BJ (cell line): ENCODE data around the gene ZNF804B. TPM values are rescaled to one million over a fixed set of nuclear protein-coding genes. Genes with fewer than 3 reads are reported as not detected.

Source experiments
- CTCF ChIA-PET: fragments of 350-600 bp; formaldehyde crosslinking; extraction: SDS; loops from one replicate; lab custom pipeline; 2021; ENCODE audit warnings: antibody characterized with exemption, inconsistent platforms; lab: Yijun Ruan, JAX
- POLR2A ChIA-PET: fragments of 300-600 bp; sonication (Branson Sonifier 250); formaldehyde crosslinking; extraction: SDS; loops from one replicate; lab custom pipeline; 2021; ENCODE audit warnings: antibody characterized with exemption; lab: Charles Lee
- DNase-seq: peaks from one replicate; pipeline ENCODE4 v3.0.0-alpha.2; 2011; ENCODE audit warnings: low read depth
- H3K27me3 ChIP-seq: 2 replicates; pipeline ENCODE4 v1.6.0; 2011; ENCODE audit warnings: low read length; ENCODE audit not compliant: control insufficient read depth, insufficient read depth
- H3K36me3 ChIP-seq: 2 replicates; pipeline ENCODE4 v1.5.1; 2011; ENCODE audit warnings: low read length; ENCODE audit not compliant: control insufficient read depth, insufficient read depth
- H3K4me3 ChIP-seq: 2 replicates; pipeline ENCODE4 v1.5.1; 2011; ENCODE audit warnings: low read depth, mild to moderate bottlenecking, control low read depth, low read length
- CTCF ChIP-seq: IDR thresholded peaks from 2 replicates; pipeline ENCODE4 v1.5.1; 2011; ENCODE audit warnings: low read depth, mild to moderate bottlenecking, control low read depth, inconsistent platforms, low read length, moderate library complexity; ENCODE audit not compliant: insufficient read depth
- polyA plus RNA-seq: library from polyadenylated mRNA; depleted of rRNA; stranded (reverse); fragments of >200 nt; gene quantifications from 2 replicates; pipeline ENCODE4 v1.2.3, GENCODE V29; 2011

ZNF804B gene
- polyA plus RNA-seq, 1 experiment, result not detected

- no peaks in the 10 kb centered on the region for H3K36me3 ChIP-seq
- no peak for TF ChIP-seq CTCF
- no peak overlapping the region for H3K4me3 ChIP-seq
- no peak for DNase-seq
- no peaks in the 10 kb centered on the region for H3K27me3 ChIP-seq
- ChIA-PET CTCF (no interaction called here), POLR2A (no interaction called here)
Measured at GRCh38 chr7:88969167-88969566, 209.7 kb downstream of the ZNF804B start.

- DNase-seq, result no peak
- Histone ChIP-seq H3K27me3 (no peaks in the 10 kb centered on the region), H3K36me3 (no peaks in the 10 kb centered on the region), H3K4me3 (no peak overlapping the region)
- ChIA-PET POLR2A (no interaction called here), CTCF (no interaction called here)
- TF ChIP-seq CTCF, result no peak
Measured at GRCh38 chr7:88985295-88985694, 225.8 kb downstream of the ZNF804B start.

- H3K4me3 ChIP-seq, result no peak overlapping the region
- no peaks in the 10 kb centered on the region for H3K36me3 ChIP-seq
- no peak for TF ChIP-seq CTCF
- ChIA-PET CTCF (no interaction called here), POLR2A (no interaction called here)
- no peak for DNase-seq
- H3K27me3 ChIP-seq, result no peaks in the 10 kb centered on the region
Measured at GRCh38 chr7:89001306-89001705, 241.8 kb downstream of the ZNF804B start.

DNA sequence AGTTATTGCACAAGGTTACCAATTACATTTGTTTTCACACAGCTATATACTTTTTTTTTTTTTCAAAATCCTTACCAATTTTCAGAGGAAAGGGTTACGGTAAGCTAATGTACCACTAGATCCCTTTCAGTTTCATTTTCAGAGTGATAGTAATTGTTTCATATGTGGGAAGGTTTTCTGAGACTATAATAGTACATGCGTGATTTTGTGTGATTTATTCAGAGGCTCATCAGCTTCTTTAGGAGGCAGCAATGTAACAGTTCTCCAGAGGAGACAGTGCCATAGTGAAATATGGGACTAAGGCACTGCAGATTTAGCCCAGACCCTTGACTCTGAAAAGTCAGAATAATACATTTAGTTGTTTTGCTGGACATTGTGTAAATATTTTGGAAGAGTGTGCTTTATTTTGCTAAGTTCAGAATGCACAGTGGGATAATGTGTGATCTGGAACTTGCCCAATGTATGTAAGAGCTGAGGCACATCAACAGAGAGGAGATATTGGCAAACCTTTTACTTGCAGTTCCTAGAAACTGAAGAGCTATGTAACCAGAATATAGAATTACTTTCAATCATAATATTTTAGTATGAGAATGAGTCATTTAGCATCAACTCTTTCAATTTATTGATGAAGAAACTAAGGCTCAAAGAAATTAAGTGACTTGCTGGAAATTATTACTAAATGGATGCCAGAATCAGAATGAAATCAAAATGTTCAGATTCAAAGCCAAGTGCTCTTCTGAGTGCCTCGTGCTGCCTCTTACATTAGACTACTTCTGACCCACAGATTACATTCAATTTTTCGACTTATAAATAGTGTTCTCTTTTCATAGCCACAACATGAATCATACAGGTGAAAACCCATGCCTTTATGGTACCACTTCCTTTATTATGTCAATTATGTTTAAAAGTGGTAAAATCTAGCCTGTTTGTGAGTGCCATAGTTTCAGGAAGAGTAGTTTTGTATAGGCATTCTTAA lies 243.8 kb downstream of the ZNF804B start:
- DNase-seq, result no peak
- Histone ChIP-seq H3K4me3 (no peak overlapping the region), H3K36me3 (no peaks in the 10 kb centered on the region), H3K27me3 (no peaks in the 10 kb centered on the region)
- TF ChIP-seq CTCF, result no peak
- CTCF ChIA-PET, result no interaction called here
- POLR2A ChIA-PET, result no interaction called here

DNA sequence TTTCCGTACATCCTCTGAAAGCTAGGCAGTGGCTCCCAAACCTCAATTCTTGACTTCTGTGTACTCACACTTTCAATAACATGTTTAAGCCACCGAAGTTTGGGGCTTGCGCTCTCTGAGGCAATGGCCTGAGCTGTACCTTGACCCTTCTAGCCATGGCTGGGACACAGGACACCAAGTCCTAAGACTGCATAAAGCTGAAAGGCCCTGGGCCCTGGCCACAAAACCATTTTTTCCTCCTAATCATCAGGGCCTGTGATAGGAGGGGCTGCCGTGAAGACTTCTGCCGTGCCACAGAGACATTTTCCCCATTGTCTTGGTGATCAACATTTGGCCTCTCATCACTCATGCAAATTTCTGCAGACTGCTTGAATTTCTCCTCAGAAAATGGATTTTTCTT lies 252.5 kb downstream of the ZNF804B start:
- Histone ChIP-seq H3K36me3 (no peaks in the 10 kb centered on the region), H3K4me3 (no peak overlapping the region), H3K27me3 (no peaks in the 10 kb centered on the region)
- no peak for TF ChIP-seq CTCF
- CTCF ChIA-PET, result no interaction called here
- POLR2A ChIA-PET, result no interaction called here
- DNase-seq, result no peak
